ELF-1 (cell line): ENCODE results near the gene MKNK2.
A peak's percentile ranks its signal among the peaks of the same experiment; 100 is the strongest.
"Not testable (repeated sequence)": the region's sequence is repeated elsewhere in the genome, so short reads cannot be mapped to it uniquely, and the experiment has no call there.

Experiments
- DNase-seq: peaks from one replicate; pipeline ENCODE4 v3.0.0-alpha.2; 2016; ENCODE audit warnings: low read depth, low spot score

MKNK2 gene

GRCh38 chr19:2044709-2045500 is 6.1 kb downstream of the MKNK2 start:
- DNase-seq, result no peak

- no peak for DNase-seq
Observed at GRCh38 chr19:2043961-2044708, 6.9 kb downstream of the MKNK2 start.

- no peak for DNase-seq
Observed at GRCh38 chr19:2043251-2043641, 7.8 kb downstream of the MKNK2 start.

DNA sequence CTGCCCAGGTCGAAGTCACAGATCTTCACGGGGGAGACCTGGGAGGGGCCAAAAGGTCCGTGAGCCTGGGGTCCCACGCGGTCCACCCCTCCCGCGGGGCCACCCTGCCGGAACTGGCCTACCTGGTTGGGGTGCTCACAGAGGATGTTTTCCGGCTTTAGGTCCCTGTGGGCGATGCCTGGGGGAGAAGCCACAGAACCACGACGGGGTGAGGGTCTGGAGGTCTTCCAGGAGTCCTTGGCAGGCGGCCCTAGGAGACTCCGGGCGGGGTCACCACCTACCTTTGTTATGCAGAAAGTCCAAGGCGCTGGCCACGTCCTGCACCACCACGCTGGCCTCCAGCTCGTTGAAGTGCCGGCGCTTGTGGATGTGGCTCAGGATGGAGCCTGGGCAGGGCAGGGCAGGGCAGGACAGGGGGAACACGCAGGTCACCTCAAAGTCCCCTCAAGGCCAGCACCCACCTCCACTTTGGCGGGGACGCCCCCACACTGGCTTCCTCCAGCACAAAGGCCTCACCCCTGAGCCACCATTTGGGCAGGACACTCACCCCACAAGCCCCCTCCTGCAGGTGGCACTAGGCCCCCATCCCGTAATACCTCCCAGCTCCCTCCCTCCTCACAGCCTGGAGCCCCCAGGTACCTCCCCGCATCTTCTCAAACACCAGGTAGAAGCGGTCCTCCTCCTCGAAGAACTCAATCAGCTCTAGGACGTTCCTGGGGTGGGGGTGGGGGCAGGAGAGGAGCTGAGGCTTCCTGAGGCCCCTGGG is 8.4 kb downstream of the MKNK2 start:
- no peak for DNase-seq

GRCh38 chr19:2041683-2042484 is 9.2 kb downstream of the MKNK2 start:
- peak; percentile 95 for DNase-seq

GRCh38 chr19:2041433-2041682 is 9.7 kb downstream of the MKNK2 start:
- no peak for DNase-seq

DNA sequence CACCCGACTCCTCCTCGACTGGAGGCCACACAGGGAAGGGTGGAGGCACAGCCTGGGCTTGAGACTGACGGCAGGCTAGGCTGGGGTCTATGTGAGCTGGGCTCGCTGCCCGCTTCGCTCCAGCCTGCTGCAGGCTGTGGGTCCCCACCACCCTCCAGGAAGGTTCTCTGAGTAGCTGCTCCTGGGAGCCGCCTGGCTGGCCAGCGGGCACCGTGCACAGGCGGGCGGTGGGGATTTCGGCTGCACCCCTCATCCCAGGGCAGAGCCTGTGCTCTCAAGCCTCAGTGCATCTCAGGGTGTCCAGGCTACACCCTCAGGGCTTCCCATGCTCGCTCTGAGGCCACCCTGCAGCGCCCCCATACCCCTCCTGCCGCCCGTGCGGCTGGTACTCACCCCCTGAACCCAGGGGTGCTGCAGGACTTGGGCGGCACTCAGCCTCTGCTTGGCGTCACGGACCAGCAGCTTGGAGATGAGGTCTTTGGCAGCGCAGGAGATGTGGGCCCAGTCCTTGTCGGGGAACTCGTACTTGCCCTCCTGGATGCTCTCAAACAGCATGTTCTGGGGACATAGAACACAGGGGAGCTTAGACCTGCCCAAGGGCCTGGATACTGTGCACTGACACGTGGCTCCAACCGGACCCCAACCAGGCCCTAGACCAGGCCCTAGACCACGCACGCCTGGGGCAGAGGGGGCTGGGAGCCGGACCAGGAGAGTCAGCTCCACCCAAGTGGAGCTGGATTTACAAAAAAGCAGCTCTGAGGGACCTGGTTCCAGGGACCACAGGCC is 10.2 kb downstream of the MKNK2 start:
- no peak for DNase-seq

DNA sequence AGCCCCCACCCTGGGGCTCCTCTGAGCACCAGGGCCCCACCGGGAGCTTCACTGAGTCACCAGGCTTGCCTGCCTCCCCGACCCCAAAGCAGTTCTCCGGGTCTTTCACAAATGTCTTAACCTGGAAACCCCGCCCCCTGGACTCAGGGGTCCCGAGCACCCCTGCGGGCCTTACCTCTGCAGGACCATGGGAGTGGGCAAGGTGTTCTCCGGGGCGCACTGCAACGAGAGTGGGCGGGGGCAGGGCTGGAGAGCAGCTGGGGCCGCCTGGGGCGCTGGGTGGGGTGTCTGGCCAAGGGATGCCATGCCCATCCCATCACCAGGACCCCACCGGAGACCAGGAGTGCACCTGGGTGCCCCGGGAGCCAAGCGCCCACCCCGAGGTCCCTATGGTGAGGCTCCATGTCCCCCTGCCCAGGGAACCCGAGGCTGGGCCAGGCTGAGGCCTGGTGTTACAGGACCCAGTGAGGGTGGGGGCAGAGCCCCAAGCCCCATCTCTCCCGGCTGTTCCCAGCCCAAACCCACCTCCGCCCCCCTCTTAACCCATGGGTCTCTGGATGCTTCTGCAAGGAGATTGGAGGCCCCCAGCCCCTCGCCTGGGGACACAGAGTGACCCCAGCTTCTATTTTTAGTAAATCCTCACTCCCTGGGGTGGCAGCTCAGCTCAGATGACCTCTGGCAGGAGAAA is 10.9 kb downstream of the MKNK2 start:
- no peak for DNase-seq

DNA sequence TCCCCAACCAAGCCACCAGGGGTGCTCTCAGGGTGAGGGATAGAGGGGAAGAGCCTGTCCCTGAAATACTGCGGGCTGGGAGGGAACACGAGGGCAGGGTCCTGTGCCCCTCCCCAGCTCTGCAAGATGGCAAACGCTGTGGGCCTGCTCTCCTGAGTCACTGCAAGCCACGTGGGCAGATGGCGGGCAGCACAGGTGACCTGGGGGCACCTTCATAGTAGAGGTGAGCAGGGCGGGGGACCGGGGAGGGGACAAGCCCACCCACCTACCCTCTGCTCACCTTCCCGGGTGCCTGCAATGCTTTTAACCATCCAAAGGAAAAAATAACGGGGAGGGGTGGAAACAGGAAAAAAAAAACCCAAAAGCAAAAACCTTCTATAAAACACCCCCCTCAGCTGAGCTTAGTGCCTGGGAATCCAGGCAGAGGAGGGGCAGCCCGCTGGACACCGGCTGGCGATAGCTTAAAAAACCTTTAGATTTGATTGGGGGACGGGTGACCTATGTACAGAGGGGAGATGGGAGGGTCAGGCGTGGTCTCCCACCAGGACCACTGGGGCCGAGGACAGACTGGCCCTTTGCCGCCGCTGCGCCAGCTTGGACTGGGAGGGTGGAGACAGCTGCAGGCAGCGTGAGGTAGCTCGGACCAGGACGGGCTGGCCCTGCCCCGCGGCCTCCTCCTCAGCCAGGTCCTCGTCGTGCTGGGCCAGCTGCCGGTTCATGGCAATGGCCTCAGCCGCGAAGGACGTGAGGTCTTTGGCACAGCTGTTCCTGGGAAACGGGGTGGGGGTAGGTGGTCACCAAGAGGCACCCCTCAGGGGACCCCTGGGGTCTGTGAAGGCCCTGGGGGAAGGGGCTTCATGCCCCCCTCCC is 11.7 kb downstream of the MKNK2 start:
- DNase-seq, result no peak

DNA sequence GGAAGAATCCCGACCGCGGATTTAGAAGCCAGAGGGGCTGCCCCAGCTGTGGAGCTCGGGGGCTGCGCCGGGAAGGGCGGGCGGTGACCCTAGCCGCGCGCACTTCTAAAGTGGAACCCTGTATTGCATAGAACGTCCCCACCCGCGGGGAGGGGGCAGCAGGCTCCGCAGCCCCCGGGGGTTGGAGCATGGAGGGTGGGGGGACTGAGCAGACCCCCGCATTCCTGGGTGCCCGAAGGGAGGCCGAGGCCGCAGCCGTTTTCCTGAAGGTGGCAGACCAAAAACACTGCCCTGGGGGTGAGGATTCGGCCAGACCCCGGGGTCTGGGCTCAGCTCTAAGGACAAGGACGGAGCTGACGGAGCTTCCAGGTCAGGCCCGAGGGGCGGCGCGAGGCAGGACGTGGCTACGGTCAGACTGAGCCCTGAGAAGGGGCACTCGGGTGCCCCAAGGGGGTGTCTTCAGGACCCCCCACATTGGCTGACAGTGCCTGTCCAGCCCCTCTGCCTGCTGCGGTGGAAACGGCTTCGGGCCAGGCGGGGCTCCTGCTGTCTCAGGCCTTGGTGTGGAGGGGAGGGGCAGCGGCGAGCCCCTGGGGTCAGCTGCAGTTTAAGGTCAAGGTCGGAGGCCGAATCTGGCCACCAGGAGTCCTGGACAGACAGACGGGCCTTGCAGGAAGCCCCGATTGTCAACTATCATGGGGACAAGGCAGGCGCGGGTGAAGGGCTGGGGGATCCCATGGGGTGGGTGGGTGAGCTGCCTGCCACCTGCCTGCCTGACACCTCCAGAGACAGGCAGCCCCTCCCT is 12.6 kb downstream of the MKNK2 start:
- no peak for DNase-seq

DNA sequence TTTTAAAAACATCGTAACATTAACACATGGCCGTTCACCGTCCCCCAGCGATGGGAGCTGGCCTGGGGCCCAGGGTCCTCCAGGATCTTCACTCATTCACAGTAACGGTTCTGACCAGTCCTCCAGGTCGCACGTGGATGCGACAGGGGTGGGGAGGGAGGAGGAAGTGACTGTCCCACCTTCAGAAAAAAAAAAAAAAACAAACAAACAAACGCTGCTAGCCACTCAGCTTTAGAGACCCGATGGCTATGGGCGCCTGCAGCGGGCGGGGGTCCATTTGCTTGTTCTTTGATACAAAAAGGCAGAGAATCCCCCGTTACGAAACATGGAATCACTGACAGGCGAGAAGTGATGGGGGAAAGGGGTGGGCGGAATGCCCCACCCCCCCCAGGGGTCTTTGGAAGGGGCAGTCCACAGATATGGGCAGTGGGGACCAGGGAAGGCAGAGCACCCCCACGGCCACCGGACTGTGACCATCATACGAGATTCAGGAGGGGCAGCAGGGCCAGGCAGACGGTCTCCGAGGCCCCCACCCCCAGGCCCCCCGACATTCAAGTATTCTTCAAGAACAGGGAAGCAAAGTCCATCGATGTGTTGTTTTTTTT is 13.3 kb downstream of the MKNK2 start:
- DNase-seq, result no peak

DNA sequence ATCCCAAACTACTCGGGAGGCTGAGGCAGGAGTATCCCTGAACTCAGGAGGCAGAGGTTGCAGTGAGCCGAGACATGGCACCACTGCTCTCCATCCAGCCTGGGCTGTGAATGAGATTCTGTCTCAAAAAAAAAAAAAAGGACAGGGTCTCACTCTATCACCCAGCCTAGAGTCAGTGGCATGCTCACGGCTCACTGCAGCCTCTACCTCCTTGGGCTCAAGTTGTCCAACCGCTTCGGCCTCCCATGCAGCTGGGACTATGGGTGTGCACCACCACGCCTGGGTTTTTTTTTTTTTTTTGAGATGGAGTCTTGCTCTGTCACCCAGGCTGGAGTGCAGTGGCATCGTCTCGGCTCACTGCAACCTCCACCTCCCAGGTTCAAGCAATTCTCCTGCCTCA is 14.6 kb downstream of the MKNK2 start:
- DNase-seq, result no peak

DNA sequence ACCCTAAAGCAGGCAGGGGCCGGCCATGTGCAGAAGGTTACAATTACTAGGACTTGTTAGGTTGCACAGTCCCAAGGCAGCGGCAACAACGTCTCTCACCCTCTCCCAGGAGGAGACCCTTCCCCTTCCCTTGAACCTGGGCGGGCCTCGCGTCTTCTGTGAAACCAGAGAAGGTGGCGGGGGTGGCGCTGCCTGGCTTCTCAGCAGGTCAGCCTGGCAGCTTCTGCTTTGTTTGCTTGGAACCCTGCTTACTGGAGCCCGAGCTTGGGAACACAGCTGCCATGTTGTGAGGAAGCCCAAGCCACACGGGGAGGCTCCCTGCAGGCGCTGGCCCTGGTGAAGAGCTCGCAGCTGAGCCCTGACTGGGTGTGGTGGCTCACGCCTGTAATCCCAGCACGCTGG is 15.5 kb downstream of the MKNK2 start:
- no peak for DNase-seq

- peak; percentile 95 for DNase-seq
Observed at GRCh38 chr19:2034729-2035589, 16.1 kb downstream of the MKNK2 start.

- DNase-seq, result not testable (repeated sequence)
Observed at GRCh38 chr19:2034253-2034652, 16.8 kb downstream of the MKNK2 start.

DNA sequence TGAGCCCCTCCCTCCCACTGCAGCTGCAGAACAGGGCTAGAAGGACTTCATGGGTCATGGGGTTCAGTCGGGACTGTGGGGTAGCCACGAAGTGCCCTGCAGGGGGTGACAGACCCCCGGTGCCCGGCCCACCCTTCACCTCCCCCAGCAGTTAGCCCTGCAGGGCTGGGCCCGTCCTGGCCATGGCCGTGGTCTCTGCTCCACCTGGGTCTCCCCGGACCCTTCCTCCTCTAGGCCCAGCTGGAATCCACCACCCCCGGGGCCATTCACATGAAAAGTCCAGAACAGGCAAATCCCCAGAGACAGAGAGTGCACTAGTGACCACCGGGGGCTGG is 17.3 kb downstream of the MKNK2 start:
- no peak for DNase-seq

GRCh38 chr19:2033115-2033824 is 17.8 kb downstream of the MKNK2 start:
- DNase-seq, result no peak
